ENCODE results near the gene ITFG1.
"Not testable (repeated sequence)": the region's sequence is repeated elsewhere in the genome, so short reads cannot be mapped to it uniquely, and the experiment has no call there.

Gene ITFG1

GRCh38 chr16:47463771-47464624, 3.1 kb upstream of the ITFG1 start:
- DNase-seq (no peak), ATAC-seq (no peak)
- Mint-ChIP-seq H3K4me3 (no peak overlapping the region), H3K4me1 (peaks cover 55% of the 10 kb centered on the region), H3K27me3 (no peaks in the 10 kb centered on the region), H3K36me3 (ENCODE audit: low read depth) (peaks cover 2% of the 10 kb centered on the region), H3K27ac (no peak overlapping the region), H3K9me3 (no peaks in the 10 kb centered on the region)

- Mint-ChIP-seq H3K4me3 (peak overlapping the region; percentile 99), H3K36me3 (ENCODE audit: low read depth) (peaks cover 3% of the 10 kb centered on the region), H3K27me3 (no peaks in the 10 kb centered on the region), H3K27ac (peak overlapping the region; percentile 90), H3K9me3 (no peaks in the 10 kb centered on the region), H3K4me1 (peaks cover 64% of the 10 kb centered on the region)
- DNase-seq (no peak), ATAC-seq (peak; percentile 21)
These were observed 869 bp upstream of the ITFG1 start for GRCh38 chr16:47461598-47462266.

- Mint-ChIP-seq H3K27ac (peak overlapping the region; percentile 98), H3K4me3 (peak overlapping the region; percentile 99), H3K9me3 (no peaks in the 10 kb centered on the region), H3K27me3 (no peaks in the 10 kb centered on the region), H3K36me3 (ENCODE audit: low read depth) (peaks cover 8% of the 10 kb centered on the region), H3K4me1 (peaks cover 62% of the 10 kb centered on the region)
- ATAC-seq (no peak), DNase-seq (no peak)
These were observed 528 bp downstream of the ITFG1 start for GRCh38 chr16:47460359-47460710.

DNA sequence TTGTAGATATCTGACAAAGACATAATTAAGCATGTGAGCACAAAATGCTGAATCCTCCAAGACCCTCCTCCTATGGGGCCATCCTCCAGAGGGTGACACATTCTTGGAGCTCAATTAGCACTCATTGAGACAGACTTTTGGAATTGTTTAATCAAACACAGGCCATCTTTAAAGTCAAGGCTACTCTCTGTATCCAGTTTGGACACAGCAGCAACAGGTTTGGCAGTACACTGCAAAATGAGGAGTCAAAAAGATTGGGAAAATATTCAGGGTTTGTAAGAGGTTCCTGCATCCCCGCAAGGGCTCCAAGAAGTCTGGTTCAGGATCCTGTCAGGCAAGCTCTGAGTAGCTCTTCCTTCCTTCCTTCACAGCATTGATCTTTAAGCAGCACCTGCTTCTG, 1.3 kb downstream of the ITFG1 start:
- Mint-ChIP-seq H3K9me3 (no peaks in the 10 kb centered on the region), H3K4me3 (peak overlapping the region; percentile 99), H3K27me3 (no peaks in the 10 kb centered on the region), H3K27ac (peak overlapping the region; percentile 98), H3K36me3 (ENCODE audit: low read depth) (peaks cover 10% of the 10 kb centered on the region), H3K4me1 (peaks cover 57% of the 10 kb centered on the region)
- no peak for ATAC-seq
- no peak for DNase-seq

GRCh38 chr16:47458331-47458730, 2.5 kb downstream of the ITFG1 start:
- no peaks in the 10 kb centered on the region for H3K9me3 Mint-ChIP-seq
- no peaks in the 10 kb centered on the region for H3K27me3 Mint-ChIP-seq
- DNase-seq (no peak), ATAC-seq (no peak)
- no peak overlapping the region for H3K4me3 Mint-ChIP-seq
- no peak overlapping the region for H3K27ac Mint-ChIP-seq
- peaks cover 44% of the 10 kb centered on the region for H3K4me1 Mint-ChIP-seq
- peaks cover 17% of the 10 kb centered on the region for H3K36me3 Mint-ChIP-seq (ENCODE audit: low read depth)

- no peak overlapping the region for H3K4me3 Mint-ChIP-seq
- no peak for ATAC-seq
- no peak for DNase-seq
- peaks cover 44% of the 10 kb centered on the region for H3K36me3 Mint-ChIP-seq (ENCODE audit: low read depth)
- H3K9me3 Mint-ChIP-seq: no peaks in the 10 kb centered on the region
- no peaks in the 10 kb centered on the region for H3K27me3 Mint-ChIP-seq
- H3K4me1 Mint-ChIP-seq: peaks cover 11% of the 10 kb centered on the region
- peak overlapping the region; percentile 52 for H3K27ac Mint-ChIP-seq
These were observed 11.1 kb downstream of the ITFG1 start for GRCh38 chr16:47449788-47450187.

GRCh38 chr16:47448830-47449575, 11.9 kb downstream of the ITFG1 start:
- Mint-ChIP-seq H3K4me3 (no peak overlapping the region), H3K9me3 (no peaks in the 10 kb centered on the region), H3K27ac (no peak overlapping the region), H3K4me1 (peaks cover 11% of the 10 kb centered on the region), H3K36me3 (ENCODE audit: low read depth) (peaks cover 42% of the 10 kb centered on the region), H3K27me3 (no peaks in the 10 kb centered on the region)
- no peak for DNase-seq
- no peak for ATAC-seq

GRCh38 chr16:47446431-47446830, 14.4 kb downstream of the ITFG1 start:
- DNase-seq (no peak), ATAC-seq (no peak)
- Mint-ChIP-seq H3K9me3 (peaks cover 10% of the 10 kb centered on the region), H3K36me3 (ENCODE audit: low read depth) (peaks cover 44% of the 10 kb centered on the region), H3K4me1 (peaks cover 11% of the 10 kb centered on the region), H3K27me3 (no peaks in the 10 kb centered on the region), H3K4me3 (no peak overlapping the region), H3K27ac (no peak overlapping the region)

- H3K4me3 Mint-ChIP-seq: not testable (repeated sequence)
These were observed 18.0 kb downstream of the ITFG1 start for GRCh38 chr16:47442884-47443283.

DNA sequence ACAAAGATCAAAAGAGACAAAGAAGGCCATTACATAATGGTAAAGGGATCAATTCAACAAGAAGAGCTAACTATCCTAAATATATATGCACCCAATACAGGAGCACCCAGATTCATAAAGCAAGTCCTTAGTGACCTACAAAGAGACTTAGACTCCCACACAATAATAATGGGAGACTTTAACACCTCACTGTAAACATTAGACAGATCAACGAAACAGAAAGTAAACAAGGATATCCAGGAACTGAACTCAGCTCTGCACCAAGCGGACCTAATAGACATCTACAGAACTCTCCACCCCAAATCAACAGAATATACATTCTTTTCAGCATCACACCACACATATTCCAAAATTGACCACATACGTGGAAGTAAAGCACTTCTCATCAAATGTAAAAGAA, 20.8 kb downstream of the ITFG1 start:
- not testable (repeated sequence) for H3K4me1 Mint-ChIP-seq, H3K27ac Mint-ChIP-seq, DNase-seq, ATAC-seq, H3K27me3 Mint-ChIP-seq, H3K4me3 Mint-ChIP-seq
- Mint-ChIP-seq H3K9me3 (peaks cover 16% of the 10 kb centered on the region), H3K36me3 (ENCODE audit: low read depth) (peaks cover 42% of the 10 kb centered on the region)

More at GRCh38 chr16:47442884-47443283, 18.0 kb downstream of the ITFG1 start:
- not testable (repeated sequence) for H3K27ac Mint-ChIP-seq, H3K27me3 Mint-ChIP-seq, ATAC-seq, DNase-seq, H3K4me1 Mint-ChIP-seq
- Mint-ChIP-seq H3K36me3 (ENCODE audit: low read depth) (peaks cover 36% of the 10 kb centered on the region), H3K9me3 (peaks cover 16% of the 10 kb centered on the region)

DNA sequence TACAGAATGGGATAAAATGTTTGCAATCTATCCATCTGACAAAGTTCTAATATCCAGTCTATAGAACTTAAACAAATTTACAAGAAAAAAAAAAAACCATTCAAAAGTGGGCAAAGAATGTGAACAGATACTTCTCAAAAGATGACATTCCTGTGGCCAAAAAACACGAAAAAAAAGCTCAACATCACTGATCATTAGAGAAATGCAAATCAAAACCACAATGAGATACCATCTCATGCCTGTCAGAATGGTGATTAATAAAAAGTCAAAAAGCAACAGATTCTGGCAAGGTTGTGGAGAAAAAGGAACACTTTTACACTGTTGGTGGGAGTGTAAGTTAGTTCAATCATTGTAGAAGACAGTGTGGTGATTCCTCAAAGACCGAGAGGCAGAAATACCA, 26.6 kb downstream of the ITFG1 start:
- H3K27me3 Mint-ChIP-seq: not testable (repeated sequence)

GRCh38 chr16:47431960-47432359, 28.9 kb downstream of the ITFG1 start:
- Mint-ChIP-seq H3K36me3 (ENCODE audit: low read depth) (peaks cover 34% of the 10 kb centered on the region), H3K4me3 (no peak overlapping the region), H3K4me1 (peaks cover 33% of the 10 kb centered on the region), H3K27me3 (no peaks in the 10 kb centered on the region), H3K27ac (peak overlapping the region; percentile 73), H3K9me3 (no peaks in the 10 kb centered on the region)
- ATAC-seq (peak; percentile 84), DNase-seq (no peak)

More for the DNA sequence above, 26.6 kb downstream of the ITFG1 start:
- not testable (repeated sequence) for H3K4me3 Mint-ChIP-seq, H3K27ac Mint-ChIP-seq, ATAC-seq, H3K9me3 Mint-ChIP-seq, DNase-seq
- H3K4me1 Mint-ChIP-seq: peaks cover 33% of the 10 kb centered on the region
- peaks cover 33% of the 10 kb centered on the region for H3K36me3 Mint-ChIP-seq (ENCODE audit: low read depth)

GRCh38 chr16:47426806-47427205, 34.1 kb downstream of the ITFG1 start:
- no peak overlapping the region for H3K4me3 Mint-ChIP-seq
- peaks cover 14% of the 10 kb centered on the region for H3K4me1 Mint-ChIP-seq
- no peak for ATAC-seq
- no peak overlapping the region for H3K27ac Mint-ChIP-seq
- peaks cover 7% of the 10 kb centered on the region for H3K9me3 Mint-ChIP-seq
- no peak for DNase-seq
- H3K36me3 Mint-ChIP-seq (ENCODE audit: low read depth): peaks cover 50% of the 10 kb centered on the region
- no peaks in the 10 kb centered on the region for H3K27me3 Mint-ChIP-seq

DNA sequence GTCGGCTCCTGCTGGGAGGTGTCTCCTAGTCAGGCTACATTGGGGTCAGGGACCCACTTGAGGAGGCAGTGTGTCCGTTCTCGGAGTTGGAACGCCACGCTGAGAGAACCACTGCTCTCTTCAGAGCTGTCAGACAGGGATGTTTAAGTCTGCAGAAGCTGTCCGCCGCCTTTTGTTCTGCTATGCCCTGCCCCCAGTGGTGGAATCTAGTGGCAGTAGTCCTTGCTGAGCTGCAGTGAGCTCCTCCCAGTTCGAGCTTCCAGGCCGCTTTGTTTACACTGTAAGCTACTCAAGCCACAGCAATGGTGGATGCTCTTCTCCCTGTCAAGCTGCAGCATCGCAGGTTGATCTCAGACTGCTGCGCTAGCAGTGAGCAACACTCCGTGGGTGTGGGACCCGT, 36.0 kb downstream of the ITFG1 start:
- Mint-ChIP-seq H3K9me3 (peaks cover 7% of the 10 kb centered on the region), H3K27ac (no peak overlapping the region), H3K27me3 (no peaks in the 10 kb centered on the region), H3K4me3 (no peak overlapping the region), H3K4me1 (peaks cover 6% of the 10 kb centered on the region), H3K36me3 (ENCODE audit: low read depth) (peaks cover 50% of the 10 kb centered on the region)
- DNase-seq (no peak), ATAC-seq (no peak)
